HG03175 (cell line): ENCODE data around the gene SMIM7.

Source experiments
- ATAC-seq: cut with Tn5 transposase; IDR thresholded peaks from one replicate; pipeline ENCODE4 v1.9.1; 2021; ENCODE audit warnings: mild to moderate bottlenecking, moderate library complexity; ENCODE audit not compliant: unreplicated experiment

Gene SMIM7

GRCh38 chr19:16598848-16599247, 61.1 kb downstream of the SMIM7 start:
- ATAC-seq = no peak

GRCh38 chr19:16596399-16596798, 63.5 kb downstream of the SMIM7 start:
- ATAC-seq = no peak
